Measurements from ENCODE around the gene CREM.

DNA sequence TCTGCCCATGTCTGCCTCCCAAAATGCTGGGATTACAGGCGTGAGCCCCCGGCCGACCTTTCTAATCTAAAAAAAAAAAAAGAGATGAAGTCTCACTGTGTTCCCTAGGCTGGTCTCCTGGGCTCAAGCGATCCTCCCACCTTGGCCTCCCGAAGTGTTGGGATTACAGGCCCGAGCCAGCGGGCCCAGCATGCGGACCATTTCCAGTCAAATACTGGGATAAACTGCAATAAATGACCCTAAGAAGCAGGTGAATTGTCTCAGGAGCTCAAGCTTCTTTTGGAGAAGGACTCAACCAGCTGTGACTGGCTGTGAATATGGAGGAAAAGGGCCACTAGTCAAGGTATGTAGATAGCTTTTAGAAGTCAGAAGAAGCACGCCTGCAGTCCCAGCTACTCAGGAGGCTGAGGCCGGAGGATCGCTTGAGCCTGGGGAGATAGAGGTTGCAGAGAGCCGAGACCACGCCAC, 550 bp upstream of the CREM start:
- TF ChIP-seq CTCF (IDR thresholded peaks at IDR 0.05) (no peak), POLR2AphosphoS5 (IDR thresholded peaks at IDR 0.05) (no peak)

Measured in sigmoid colon (tissue), 4 donors.